LNCaP clone FGC (cell line): ENCODE results near the gene EIF5.

Source experiments
- DNase-seq: peaks from one replicate; pipeline ENCODE4 v3.0.0-alpha.2; 2011; ENCODE audit warnings: low read depth
- H3K4me3 ChIP-seq: 2 replicates; pipeline ENCODE4 v1.5.1; 2011; ENCODE audit warnings: mild to moderate bottlenecking, low read depth, low read length, control low read depth
- CTCF ChIP-seq: IDR thresholded peaks from 2 replicates; pipeline ENCODE4 v1.5.1; 2012; ENCODE audit warnings: mild to moderate bottlenecking; ENCODE audit not compliant: control insufficient read depth, insufficient read depth; ENCODE audit errors: extremely low read depth

Gene EIF5

GRCh38 chr14:103315351-103315911, 18.6 kb upstream of the EIF5 start:
- no peak for TF ChIP-seq CTCF
- no peak for DNase-seq
- no peak overlapping the region for H3K4me3 ChIP-seq

- DNase-seq = no peak
- no peak for TF ChIP-seq CTCF
Observed at GRCh38 chr14:103315941-103316340, 18.1 kb upstream of the EIF5 start.

GRCh38 chr14:103316721-103317121, 17.3 kb upstream of the EIF5 start:
- H3K4me3 ChIP-seq = no peak overlapping the region
- no peak for DNase-seq
- TF ChIP-seq CTCF = no peak

More at GRCh38 chr14:103315941-103316340, 18.1 kb upstream of the EIF5 start:
- no peak overlapping the region for H3K4me3 ChIP-seq

GRCh38 chr14:103317251-103317650, 16.8 kb upstream of the EIF5 start:
- no peak overlapping the region for H3K4me3 ChIP-seq
- no peak for TF ChIP-seq CTCF
- no peak for DNase-seq

GRCh38 chr14:103317976-103318580, 16.0 kb upstream of the EIF5 start:
- no peak overlapping the region for H3K4me3 ChIP-seq
- no peak for TF ChIP-seq CTCF
- no peak for DNase-seq

GRCh38 chr14:103318750-103319419, 15.2 kb upstream of the EIF5 start:
- DNase-seq = no peak
- no peak overlapping the region for H3K4me3 ChIP-seq
- no peak for TF ChIP-seq CTCF

GRCh38 chr14:103319422-103319821, 14.6 kb upstream of the EIF5 start:
- TF ChIP-seq CTCF = no peak
- no peak overlapping the region for H3K4me3 ChIP-seq
- DNase-seq = no peak
